HG03175 (cell line): ENCODE results near the gene FILIP1.
"Not testable (repeated sequence)": the region's sequence is repeated elsewhere in the genome, so short reads cannot be mapped to it uniquely, and the experiment has no call there.

ENCODE experiments used
- ATAC-seq: cut with Tn5 transposase; IDR thresholded peaks from one replicate; pipeline ENCODE4 v1.9.1; 2021; ENCODE audit warnings: mild to moderate bottlenecking, moderate library complexity; ENCODE audit not compliant: unreplicated experiment

The FILIP1 gene

GRCh38 chr6:75422024-75422639 lies 71.5 kb downstream of the FILIP1 start:
- ATAC-seq = no peak

GRCh38 chr6:75421316-75422023 lies 72.1 kb downstream of the FILIP1 start:
- no peak for ATAC-seq

GRCh38 chr6:75419980-75420379 lies 73.6 kb downstream of the FILIP1 start:
- no peak for ATAC-seq

GRCh38 chr6:75419416-75419815 lies 74.2 kb downstream of the FILIP1 start:
- ATAC-seq = no peak

GRCh38 chr6:75418233-75418632 lies 75.4 kb downstream of the FILIP1 start:
- peak; percentile 92 for ATAC-seq

- ATAC-seq = no peak
Observed at GRCh38 chr6:75416443-75416842, 77.2 kb downstream of the FILIP1 start.

- no peak for ATAC-seq
Observed at GRCh38 chr6:75415804-75416203, 77.8 kb downstream of the FILIP1 start.

GRCh38 chr6:75414445-75415021 lies 79.1 kb downstream of the FILIP1 start:
- no peak for ATAC-seq

- ATAC-seq = no peak
Observed at GRCh38 chr6:75412969-75413662, 80.5 kb downstream of the FILIP1 start.

- not testable (repeated sequence) for ATAC-seq
Observed at GRCh38 chr6:75410564-75410963, 83.0 kb downstream of the FILIP1 start.

GRCh38 chr6:75409928-75410327 lies 83.7 kb downstream of the FILIP1 start:
- ATAC-seq = no peak

GRCh38 chr6:75409286-75409685 lies 84.3 kb downstream of the FILIP1 start:
- ATAC-seq = no peak

GRCh38 chr6:75403563-75404080 lies 90.0 kb downstream of the FILIP1 start:
- no peak for ATAC-seq

- no peak for ATAC-seq
Observed at GRCh38 chr6:75402296-75402695, 91.3 kb downstream of the FILIP1 start.

GRCh38 chr6:75397656-75398465 lies 95.7 kb downstream of the FILIP1 start:
- no peak for ATAC-seq

- ATAC-seq = no peak
Observed at GRCh38 chr6:75397171-75397570, 96.4 kb downstream of the FILIP1 start.

GRCh38 chr6:75396005-75396800 lies 97.4 kb downstream of the FILIP1 start:
- ATAC-seq = no peak

- ATAC-seq = no peak
Observed at GRCh38 chr6:75393806-75394205, 99.8 kb downstream of the FILIP1 start.

- no peak for ATAC-seq
Observed at GRCh38 chr6:75391276-75391675, 102.3 kb downstream of the FILIP1 start.
